Sciatic nerve (tissue), 2 donors: ENCODE results near the gene DDOST. TPM values are rescaled to one million over a fixed set of nuclear protein-coding genes. Genes with fewer than 3 reads are reported as not detected.

Source experiments
- ATAC-seq: fragments of 200-7000 bp; cut with Tn5 transposase; one replicate; pipeline ENCODE4 v1.9.1; 2020; ENCODE audit warnings: mild to moderate bottlenecking, moderate library complexity
- DNase-seq: peaks from one replicate; pipeline ENCODE4 v3.0.0-alpha.2; 2020; ENCODE audit warnings: low spot score
- intact Hi-C: fragments of 100-400 bp; cut with DNase I; formaldehyde crosslinking; loops from one replicate; pipeline ENCODE4 v1.14.2; 2022
- total RNA-seq: library from RNA; stranded (reverse); fragmentation: NEBNext Ultra II Directional; extraction: Animal tissue kit (Norgen Biotek cat#: 25700); gene quantifications from one replicate; pipeline ENCODE4 v1.2.1, GENCODE V29; 2021
- donor health status: DM: no; HTN: no; CAD: no.
- donor health status: DM: no; HTN: no; CAD: no.

Gene DDOST
- total RNA-seq, 1 donor from 2014 or later, result 103 TPM

DNA sequence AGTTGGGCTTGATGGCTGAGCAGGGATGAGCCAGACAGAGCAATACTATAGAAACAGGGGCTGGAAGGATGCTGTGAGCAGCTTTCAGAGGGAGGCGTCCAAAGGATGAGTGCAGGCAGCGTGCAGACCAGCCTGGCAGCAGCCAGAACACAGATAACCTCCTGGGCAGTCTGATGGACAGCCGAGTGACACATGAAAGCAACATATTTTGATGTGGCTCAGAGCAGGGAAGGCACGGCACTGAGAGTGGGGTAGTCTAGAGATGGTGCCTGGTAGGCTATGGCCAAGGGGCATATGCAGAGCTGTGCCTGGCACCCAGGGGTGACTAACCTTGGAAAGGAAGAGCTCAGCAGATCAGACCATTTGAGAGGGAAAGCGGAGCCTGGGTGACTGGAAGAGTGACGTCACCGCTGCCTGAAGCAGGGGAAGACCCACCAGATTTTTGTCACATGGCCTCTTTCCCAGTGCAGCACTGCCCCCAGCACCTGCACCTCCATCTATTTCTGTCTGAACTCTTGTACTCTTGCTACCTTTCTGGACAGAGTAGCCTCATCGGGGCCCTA is 24.3 kb downstream of the DDOST start:
- DNase-seq, result no peak
- ATAC-seq, result no peak
- intact Hi-C loops, result no loop called here

DNA sequence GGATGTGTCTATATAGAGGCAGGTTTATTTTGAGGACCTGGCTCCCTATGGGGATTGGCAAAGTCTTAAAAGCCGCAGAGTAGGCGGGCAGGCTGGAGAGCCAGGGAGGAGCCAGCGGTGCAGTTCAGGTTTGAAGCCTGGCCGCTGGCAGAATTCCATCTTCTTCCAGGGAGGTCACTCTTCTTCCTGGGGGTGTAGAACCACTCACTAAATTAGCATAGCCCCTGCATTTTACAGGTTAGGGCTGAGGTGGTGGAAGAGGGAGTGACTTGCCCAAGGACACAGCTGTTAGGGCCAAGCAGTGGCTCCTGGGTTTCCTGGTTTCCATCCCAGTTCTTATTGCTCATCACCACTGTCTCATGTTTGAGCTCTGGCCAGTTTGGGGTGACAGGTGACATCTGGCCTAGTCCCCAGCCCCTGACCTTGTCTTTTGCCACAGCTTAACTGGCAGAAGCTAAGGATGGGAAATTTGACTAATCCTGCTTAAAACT is 26.5 kb downstream of the DDOST start:
- peak; percentile 46 for ATAC-seq
- intact Hi-C loops, result no loop called here
- no peak for DNase-seq

DNA sequence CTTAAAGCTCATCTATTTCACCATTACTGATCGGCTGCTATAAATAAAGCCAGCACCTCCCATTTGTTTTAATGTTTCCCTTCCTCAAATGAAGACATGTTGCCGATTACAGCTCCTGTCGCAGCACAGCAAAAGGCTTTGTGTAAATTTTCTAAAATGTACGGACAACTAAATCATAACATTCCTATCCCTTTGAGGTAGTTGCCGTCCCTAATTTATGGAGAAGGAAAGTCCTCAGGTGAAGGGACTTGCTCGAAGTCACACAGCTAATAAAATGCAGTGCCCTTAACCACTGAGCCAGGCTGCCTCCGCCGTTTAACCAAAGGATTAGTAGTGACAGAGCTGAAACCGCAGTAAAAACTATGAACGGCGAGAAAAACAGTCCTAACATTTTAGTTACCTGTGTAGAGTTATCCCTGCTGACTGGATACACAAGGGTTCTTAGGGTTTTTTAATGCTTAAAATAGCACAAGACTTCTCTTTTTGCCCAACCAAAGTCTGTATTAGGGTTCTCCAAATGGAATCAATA is 27.0 kb downstream of the DDOST start:
- intact Hi-C loops, result no loop called here
- ATAC-seq (no peak), DNase-seq (no peak)

DNA sequence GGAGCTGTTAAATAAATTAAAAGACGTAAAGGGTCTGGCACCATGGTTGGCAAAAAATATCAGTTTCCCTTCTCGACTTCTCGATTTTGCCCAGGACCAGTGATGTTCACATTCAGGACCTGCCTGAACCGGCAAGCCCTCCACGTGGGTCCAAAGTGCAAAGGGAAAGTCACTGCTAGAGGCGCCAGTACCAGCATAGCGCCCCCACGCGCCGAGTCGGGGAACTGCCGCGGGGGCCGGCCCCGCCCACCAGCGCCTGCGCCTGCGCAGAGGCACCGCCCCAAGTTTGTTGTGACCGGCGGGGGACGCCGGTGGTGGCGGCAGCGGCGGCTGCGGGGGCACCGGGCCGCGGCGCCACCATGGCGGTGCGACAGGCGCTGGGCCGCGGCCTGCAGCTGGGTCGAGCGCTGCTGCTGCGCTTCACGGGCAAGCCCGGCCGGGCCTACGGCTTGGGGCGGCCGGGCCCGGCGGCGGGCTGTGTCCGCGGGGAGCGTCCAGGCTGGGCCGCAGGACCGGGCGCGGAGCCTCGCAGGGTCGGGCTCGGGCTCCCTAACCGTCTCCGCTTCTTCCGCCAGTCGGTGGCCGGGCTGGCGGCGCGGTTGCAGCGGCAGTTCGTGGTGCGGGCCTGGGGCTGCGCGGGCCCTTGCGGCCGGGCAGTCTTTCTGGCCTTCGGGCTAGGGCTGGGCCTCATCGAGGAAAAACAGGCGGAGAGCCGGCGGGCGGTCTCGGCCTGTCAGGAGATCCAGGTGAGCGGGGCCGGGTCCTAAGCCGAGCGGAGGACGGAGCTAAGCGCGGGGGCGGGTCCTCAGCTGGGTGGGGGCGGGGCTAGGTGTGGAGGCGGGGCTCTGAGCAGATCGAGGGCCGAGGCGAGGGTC is 27.7 kb downstream of the DDOST start, which contains the start of gene PINK1:
TSS of gene PINK1 (plus strand) at position 269 of the 875 bp plus-strand sequence. CDS start at position 360, 91 bp downstream.
- ATAC-seq (peak; percentile 93), DNase-seq (peak; percentile 85)
- intact Hi-C loops, result no loop called here

DNA sequence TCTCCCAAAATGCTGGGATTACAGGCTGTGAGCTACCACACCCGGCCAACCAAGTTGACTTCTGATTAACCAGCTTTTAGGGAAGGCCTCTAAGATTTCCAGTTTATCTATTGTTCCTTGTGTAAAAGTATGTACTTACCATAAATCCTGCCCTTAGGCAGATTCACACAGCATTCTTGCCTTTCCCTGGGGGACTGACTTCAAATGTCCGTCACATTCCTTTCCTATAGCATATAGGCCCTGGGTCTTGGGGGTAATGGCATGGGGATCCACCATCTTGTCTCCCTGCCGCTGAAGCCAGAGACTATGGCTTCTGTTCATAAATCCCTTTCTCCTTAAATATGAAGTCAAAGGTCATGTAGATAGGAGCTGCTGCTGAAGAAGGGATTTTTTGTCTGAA is 28.8 kb downstream of the DDOST start:
- ATAC-seq (no peak), DNase-seq (no peak)
- intact Hi-C loops, result no loop called here

DNA sequence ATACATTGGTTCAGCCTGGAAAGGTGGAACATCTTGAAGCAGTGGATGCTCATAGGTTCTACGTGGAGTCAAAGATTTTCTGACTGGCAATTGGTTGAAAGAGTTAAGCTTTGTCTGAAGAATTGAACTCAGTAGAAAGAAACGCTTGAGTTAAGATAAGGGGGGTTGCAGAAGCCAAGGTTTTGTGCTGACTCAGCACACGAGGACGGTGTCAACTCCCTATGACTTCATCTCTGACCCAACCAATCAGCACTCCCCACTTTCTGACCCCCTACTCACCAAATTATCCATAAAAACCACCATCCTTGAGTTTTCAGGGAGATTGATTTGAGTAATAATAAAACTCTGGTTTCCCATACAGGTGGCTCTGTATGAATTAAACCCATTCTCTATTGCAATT is 30.4 kb downstream of the DDOST start:
- intact Hi-C loops, result no loop called here
- no peak for ATAC-seq
- no peak for DNase-seq

DNA sequence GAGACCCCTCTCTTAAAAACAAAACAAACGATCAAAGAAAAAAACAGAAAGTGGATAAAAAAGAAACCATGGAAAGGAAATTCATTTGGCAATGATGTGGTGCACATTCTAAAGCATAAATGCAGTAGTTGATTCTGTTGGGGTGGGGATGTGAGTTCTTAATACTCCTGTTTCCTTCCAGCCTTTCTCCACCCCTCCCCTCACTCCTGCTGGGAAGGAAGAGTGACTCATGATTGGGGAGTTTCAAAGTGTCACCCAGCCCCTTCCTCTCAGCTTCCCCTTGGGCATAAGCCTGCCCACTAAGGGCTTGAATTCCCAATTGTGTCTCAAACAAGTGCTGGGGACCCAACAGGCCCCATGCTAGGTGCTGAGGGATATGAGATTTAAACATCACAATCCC is 34.6 kb downstream of the DDOST start:
- intact Hi-C loops, result no loop called here
- ATAC-seq (no peak), DNase-seq (no peak)

DNA sequence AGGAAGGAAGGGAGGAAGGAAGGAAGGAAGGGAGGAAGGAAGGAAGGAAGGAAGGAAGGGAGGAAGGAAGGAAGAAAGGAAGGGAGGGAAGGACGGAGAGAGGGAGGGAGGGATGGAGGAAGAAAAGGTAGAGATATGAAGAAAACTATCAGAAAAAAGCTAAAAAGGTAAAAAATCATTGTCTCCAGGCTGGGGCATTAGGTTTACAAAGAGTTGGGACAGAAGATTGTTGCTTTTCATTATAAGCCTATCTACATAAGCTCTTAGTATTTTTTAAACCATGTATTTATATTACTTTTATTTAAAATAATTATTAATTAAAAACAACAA is 35.1 kb downstream of the DDOST start:
- ATAC-seq, result no peak
- no peak for DNase-seq
- intact Hi-C loops, result no loop called here

DNA sequence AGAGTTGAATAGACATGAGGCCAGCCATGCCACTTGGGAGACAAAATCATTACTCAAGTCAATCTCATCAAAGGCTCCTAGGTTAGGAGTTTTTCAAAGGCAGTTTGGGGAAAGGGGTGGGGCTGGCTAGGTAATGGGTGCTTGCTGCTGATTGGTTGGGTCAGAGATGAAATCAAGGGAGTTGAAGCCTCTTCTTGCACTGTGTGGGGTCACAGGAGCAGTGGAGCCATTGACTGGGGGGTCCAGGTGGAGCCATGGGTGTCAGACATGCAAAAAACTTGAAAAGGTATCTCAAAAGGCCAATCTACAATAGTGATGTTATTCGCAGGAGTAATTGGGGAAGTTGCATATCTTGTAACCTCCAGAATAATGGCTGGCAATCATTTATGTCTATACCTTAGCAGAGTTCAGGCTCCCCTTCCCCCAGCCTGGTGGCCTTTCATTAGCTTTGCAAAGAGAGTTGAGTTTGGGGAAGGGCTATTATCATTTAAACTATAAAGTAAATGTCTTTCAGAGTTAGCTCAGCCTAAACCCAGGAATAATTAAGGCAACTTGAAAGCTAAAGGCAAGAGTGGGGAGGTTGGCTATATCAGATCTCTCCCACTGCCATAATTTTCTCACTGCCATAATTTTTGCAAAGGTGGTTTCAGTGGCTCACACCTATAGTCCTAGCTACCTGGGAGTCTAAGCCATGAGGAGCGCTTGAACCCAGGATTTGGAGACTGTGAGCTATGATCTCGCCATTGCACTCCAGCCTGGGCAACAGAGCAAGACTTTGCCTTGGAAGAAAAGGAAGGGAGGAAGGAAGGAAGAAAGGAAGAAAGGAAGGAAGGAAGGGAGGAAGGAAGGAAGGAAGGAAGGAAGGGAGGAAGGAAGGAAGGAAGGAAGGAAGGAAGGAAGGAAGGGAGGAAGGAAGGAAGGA is 35.7 kb downstream of the DDOST start:
- intact Hi-C loops, result no loop called here
- ATAC-seq (no peak), DNase-seq (no peak)

DNA sequence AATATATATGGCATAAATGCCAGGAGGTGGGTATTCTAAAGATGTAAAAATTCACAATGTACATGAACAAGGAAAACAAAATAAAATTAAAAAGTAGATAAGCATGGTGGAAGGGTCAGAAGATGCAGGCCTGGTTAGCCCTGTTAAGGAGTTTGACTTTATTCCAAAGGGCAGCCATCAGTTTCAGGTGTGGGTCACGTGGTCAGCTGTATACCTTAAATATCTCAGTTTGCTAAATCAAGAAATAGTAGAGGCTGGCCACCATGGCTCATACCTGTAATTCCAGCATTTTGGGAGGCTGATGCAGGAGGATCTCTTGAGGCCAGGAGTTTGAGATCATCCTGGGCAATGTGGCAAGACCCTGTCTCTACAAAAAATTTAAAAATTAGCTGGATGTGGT is 36.5 kb downstream of the DDOST start:
- intact Hi-C loops, result no loop called here
- ATAC-seq, result no peak

DNA sequence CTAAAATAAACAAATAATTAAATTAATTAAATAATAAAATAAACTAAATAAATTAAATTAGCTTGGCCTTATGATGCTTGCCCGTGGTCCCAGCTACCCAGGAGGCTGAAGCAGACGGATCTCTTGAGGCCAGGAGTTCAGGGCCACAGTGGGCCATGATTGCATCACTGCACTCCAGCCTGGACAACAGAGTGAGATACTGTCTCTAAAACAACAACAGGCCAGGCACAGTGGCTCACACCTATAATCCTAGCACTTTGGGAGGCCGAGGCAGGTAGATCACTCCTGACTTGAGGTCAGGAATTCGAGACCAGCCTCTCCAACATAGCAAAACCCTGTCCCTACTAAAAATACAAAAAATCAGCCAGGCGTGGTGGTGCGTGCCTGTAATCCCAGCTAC is 40.2 kb downstream of the DDOST start:
- no peak for ATAC-seq
- no peak for DNase-seq
- intact Hi-C loops, result no loop called here

More for the DNA sequence above, 36.5 kb downstream of the DDOST start:
- no peak for DNase-seq

DNA sequence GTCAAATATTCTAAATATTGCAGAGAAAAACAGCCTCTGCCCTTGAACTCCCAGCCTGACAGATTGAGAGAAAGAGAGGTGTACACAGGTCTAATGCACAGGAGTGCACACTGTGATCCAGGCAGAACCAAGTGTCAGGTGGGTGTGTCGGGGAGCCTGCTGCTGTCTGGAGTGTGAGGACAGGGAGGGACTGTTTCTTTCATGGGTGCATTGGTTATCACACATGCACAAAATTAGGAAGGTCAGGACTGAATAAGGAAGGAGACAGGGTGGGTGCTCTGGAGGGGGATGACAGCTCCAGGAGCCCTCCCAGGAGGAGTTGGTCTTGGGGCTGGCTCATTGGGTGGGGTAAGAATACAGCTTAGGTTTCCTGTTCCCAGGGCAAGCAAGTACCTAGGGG is 41.2 kb downstream of the DDOST start:
- intact Hi-C loops, result no loop called here
- ATAC-seq, result no peak
- no peak for DNase-seq

DNA sequence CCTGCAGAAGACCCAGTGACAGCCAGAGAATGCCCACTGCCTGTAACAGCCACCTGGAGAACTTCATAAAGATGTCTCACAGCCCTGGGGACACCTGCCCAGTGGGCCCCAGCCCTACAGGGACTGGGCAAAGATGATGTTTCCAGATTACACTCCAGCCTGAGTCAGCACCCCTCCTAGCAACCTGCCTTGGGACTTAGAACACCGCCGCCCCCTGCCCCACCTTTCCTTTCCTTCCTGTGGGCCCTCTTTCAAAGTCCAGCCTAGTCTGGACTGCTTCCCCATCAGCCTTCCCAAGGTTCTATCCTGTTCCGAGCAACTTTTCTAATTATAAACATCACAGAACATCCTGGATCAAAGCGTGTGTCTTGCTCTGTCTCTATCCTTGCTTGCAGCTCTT is 42.6 kb downstream of the DDOST start:
- DNase-seq (no peak), ATAC-seq (no peak)
- intact Hi-C loops, result no loop called here

DNA sequence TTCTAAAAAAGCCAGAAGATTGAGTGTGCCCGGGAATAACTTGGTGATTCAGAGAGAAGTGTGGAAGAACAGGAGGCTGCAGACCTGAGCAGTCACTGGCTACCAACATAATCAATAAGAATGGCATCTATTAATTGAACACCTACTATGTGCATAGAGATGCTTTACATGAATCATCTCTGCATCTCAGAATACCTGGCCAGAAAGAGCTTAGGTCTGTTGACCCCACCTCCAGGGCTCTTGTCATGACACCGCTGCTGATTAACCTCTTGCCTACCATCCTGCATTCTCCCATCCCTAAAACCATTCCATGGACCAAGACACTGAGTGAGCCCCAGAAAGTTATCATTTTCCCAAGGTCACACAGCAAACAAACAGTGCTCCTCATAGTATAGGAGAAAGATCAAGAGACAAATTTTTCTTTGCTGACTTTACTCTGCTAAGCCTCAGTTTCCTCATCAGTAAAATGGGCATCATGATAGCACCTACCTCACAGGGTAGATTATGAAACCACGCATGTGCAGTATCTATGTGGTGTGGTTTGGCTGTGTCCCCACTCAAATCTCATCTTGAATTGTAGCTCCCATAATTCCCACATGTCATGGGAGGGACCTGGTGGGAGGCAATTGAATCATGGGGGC is 44.2 kb downstream of the DDOST start:
- intact Hi-C loops, result no loop called here
- no peak for DNase-seq
- no peak for ATAC-seq

DNA sequence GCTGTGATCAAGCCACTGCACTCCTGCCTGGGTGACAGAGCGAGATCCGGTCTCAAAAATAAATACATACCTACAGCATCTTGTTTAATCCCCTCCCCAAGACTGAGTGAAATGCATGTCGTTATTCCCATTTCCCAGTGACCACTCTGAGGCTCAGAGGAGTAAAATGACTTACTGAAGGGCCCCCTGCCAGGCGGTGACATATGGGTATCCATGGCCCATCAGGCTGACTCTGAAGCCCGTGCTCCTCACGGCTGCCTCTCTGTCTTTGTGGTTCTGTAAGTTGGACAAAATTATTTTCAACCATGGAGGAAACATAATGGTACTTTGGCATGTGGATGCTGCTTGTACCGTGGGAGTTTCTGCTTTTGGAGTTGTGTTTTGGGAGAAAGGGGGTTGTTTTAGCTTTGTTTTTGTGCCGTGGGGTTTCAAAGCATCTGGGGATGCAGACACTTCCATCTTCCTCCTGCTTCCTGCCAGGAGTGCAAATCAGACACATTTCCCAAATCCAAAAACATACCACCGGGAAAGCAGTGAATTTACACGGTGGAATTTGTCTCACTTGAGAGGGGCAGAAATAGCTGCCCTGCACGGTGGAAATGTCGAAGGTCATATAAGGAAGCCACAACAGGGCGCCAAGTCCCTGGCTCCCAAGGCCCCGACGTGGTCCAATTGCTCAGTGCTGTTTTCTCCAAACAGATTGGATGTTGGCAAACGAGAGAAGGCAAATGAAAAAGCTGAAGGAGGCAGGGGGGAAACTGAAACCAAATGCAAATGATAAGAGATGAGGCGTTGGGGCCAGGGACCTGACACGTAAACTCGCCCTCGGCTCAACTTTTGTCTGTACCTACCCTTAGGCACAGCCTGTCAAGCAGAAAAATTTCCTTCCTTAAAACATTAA is 45.0 kb downstream of the DDOST start:
- intact Hi-C loops, result no loop called here
- ATAC-seq, result no peak
- no peak for DNase-seq

DNA sequence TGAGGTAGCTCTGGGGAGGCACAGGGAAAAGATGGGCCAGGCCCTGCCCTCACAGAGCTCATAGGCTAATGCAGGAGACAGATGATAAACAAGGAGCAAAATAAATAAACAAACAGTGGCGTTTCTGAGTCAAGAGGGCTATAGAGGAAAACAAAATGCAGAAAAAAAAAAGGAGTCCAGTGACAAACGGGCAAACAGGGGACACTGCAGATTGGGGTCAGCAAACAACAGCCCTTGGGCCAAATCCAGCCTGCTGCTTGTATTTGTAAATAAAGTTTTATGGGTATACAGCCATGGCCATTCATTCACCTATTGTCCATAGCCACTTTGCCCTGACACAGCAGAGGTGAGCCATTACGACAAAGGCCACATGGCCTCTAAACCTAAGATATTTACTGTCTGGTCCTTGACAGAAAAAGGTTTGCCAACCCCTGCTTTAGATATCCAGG is 47.0 kb downstream of the DDOST start:
- DNase-seq (no peak), ATAC-seq (no peak)
- intact Hi-C loops, result no loop called here

DNA sequence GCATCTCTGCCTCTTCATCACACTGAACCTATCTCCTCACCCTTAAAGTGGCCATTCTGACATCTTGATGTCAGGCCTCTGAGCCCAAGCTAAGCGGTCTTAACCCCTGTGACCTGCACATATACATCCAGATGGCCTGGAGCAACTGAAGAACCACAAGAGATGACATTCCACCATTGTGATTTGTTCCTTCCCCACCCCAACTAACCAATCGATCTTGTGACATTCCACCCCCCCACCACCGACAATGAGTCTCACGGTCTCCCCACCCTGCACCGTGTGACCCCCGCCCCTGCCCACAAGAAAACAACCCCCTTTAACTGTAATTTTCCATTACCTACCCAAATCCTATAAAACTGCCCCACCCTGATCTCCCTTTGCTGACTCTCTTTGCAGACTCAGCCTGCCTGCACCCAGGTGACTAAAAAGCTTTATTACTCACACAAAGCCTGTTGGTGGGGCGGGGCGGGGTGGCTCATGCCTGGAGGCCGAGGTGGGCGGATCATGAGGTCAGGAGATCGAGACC is 48.9 kb downstream of the DDOST start:
- intact Hi-C loops, result no loop called here
- ATAC-seq, result no peak
- DNase-seq, result no peak

DNA sequence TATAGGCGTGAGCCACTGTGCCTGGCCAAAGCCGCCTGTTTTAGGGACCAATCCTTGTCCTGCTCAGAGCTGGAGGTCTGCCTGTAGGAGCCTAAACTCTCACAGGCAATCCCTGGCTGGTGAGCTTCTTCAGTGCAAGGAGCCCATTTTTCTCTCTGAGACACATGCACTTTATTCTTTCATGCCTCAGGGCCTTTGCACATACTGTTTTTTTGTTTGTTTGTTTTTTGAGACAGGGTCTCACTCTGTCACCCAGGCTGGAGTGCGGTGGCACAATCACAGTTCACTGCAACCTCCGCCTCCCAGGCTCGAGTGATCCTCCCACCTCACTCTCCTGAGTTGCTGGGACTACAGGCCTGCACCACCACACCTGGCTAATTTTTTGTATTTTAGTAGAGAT is 49.5 kb downstream of the DDOST start:
- DNase-seq, result no peak
- intact Hi-C loops, result no loop called here
- no peak for ATAC-seq
